Upper lobe of right lung (tissue), 1 donor: ENCODE data around the gene RASL11A. TPM values are rescaled to one million over a fixed set of nuclear protein-coding genes. Genes with fewer than 3 reads are reported as not detected.

Experiments used
- ATAC-seq: fragments of 200-7000 bp; cut with Tn5 transposase; one replicate; pipeline ENCODE4 v1.9.1; 2020; ENCODE audit warnings: mild to moderate bottlenecking, moderate library complexity
- DNase-seq: peaks from one replicate; pipeline ENCODE4 v3.0.0-alpha.2; 2020
- H3K27ac ChIP-seq: fragments of 200-600 bp; one replicate; pipeline ENCODE4 v1.8.0; 2022
- H3K27me3 ChIP-seq: fragments of 200-600 bp; one replicate; pipeline ENCODE4 v1.8.0; 2022; ENCODE audit warnings: mild to moderate bottlenecking
- H3K36me3 ChIP-seq: fragments of 200-600 bp; one replicate; pipeline ENCODE4 v1.8.0; 2022
- H3K4me1 ChIP-seq: fragments of 200-600 bp; one replicate; pipeline ENCODE4 v1.8.0; 2022
- H3K4me3 ChIP-seq: fragments of 200-600 bp; one replicate; pipeline ENCODE4 v1.8.0; 2022; ENCODE audit warnings: mild to moderate bottlenecking
- H3K9me3 ChIP-seq: fragments of 200-600 bp; one replicate; pipeline ENCODE4 v1.8.0; 2022
- CTCF ChIP-seq: fragments of 200-600 bp; IDR thresholded peaks from one replicate; pipeline ENCODE4 v1.8.0; 2022; ENCODE audit warnings: antibody characterized with exemption
- intact Hi-C: fragments of 100-400 bp; cut with DNase I; formaldehyde crosslinking; loops from one replicate; pipeline ENCODE4 v1.11.0; 2022
- total RNA-seq: library from RNA; stranded (reverse); fragmentation: NEBNext Ultra II Directional; extraction: Animal tissue kit (Norgen Biotek cat#: 25700); gene quantifications from one replicate; pipeline ENCODE4 v1.2.1, GENCODE V29; 2021
- donor health status: DM: no; HTN: yes; CAD: no; lungs with severe emphysema.

The RASL11A gene
- total RNA-seq, 1 donor from 2014 or later = 25.6 TPM

- no peak for ATAC-seq
- TF ChIP-seq CTCF = no peak
Observed at GRCh38 chr13:27308941-27309340, 38.3 kb downstream of the RASL11A start.

GRCh38 chr13:27309401-27309958 is 38.9 kb downstream of the RASL11A start:
- DNase-seq (no peak), ATAC-seq (peak; percentile 12)
- H3K27me3 ChIP-seq = no peaks in the 10 kb centered on the region
- TF ChIP-seq CTCF = no peak
- no peaks in the 10 kb centered on the region for H3K36me3 ChIP-seq
- no peaks in the 10 kb centered on the region for H3K4me1 ChIP-seq
- H3K9me3 ChIP-seq = no peaks in the 10 kb centered on the region
- no peak overlapping the region for H3K27ac ChIP-seq
- H3K4me3 ChIP-seq = no peak overlapping the region
- intact Hi-C loops = no loop called here

More at GRCh38 chr13:27308941-27309340, 38.3 kb downstream of the RASL11A start:
- intact Hi-C loops = no loop called here
- no peak overlapping the region for H3K27ac ChIP-seq
- no peaks in the 10 kb centered on the region for H3K4me1 ChIP-seq
- no peaks in the 10 kb centered on the region for H3K36me3 ChIP-seq
- no peaks in the 10 kb centered on the region for H3K9me3 ChIP-seq
- H3K27me3 ChIP-seq = no peaks in the 10 kb centered on the region
- H3K4me3 ChIP-seq = no peak overlapping the region
- DNase-seq = no peak

- ATAC-seq = no peak
- DNase-seq = no peak
- H3K9me3 ChIP-seq = no peaks in the 10 kb centered on the region
- no peak for TF ChIP-seq CTCF
- no peaks in the 10 kb centered on the region for H3K27me3 ChIP-seq
- no peaks in the 10 kb centered on the region for H3K36me3 ChIP-seq
- H3K4me1 ChIP-seq = no peaks in the 10 kb centered on the region
- intact Hi-C loops = no loop called here
- H3K4me3 ChIP-seq = no peak overlapping the region
- H3K27ac ChIP-seq = no peak overlapping the region
Observed at GRCh38 chr13:27309967-27310598, 39.5 kb downstream of the RASL11A start.

GRCh38 chr13:27310946-27311345 is 40.3 kb downstream of the RASL11A start:
- no peak overlapping the region for H3K4me3 ChIP-seq
- DNase-seq = no peak
- H3K27me3 ChIP-seq = no peaks in the 10 kb centered on the region
- TF ChIP-seq CTCF = no peak
- no peaks in the 10 kb centered on the region for H3K36me3 ChIP-seq
- intact Hi-C loops = no loop called here
- H3K4me1 ChIP-seq = no peaks in the 10 kb centered on the region
- no peaks in the 10 kb centered on the region for H3K9me3 ChIP-seq
- ATAC-seq = no peak
- no peak overlapping the region for H3K27ac ChIP-seq

- Histone ChIP-seq H3K27me3 (no peaks in the 10 kb centered on the region), H3K9me3 (no peaks in the 10 kb centered on the region), H3K4me3 (no peak overlapping the region), H3K27ac (no peak overlapping the region), H3K4me1 (no peaks in the 10 kb centered on the region), H3K36me3 (no peaks in the 10 kb centered on the region)
- DNase-seq = no peak
- TF ChIP-seq CTCF = no peak
- intact Hi-C loops = no loop called here
- no peak for ATAC-seq
Observed at GRCh38 chr13:27311518-27312210, 41.0 kb downstream of the RASL11A start.
